ENCODE measurements around the gene NDUFB10. TPM values are rescaled to one million over a fixed set of nuclear protein-coding genes. Genes with fewer than 3 reads are reported as not detected.
"Not testable (repeated sequence)": the region's sequence is repeated elsewhere in the genome, so short reads cannot be mapped to it uniquely, and the experiment has no call there.

Gene NDUFB10
- total RNA-seq, 4 donors from 2014 or later = 214 to 400 (median 243) TPM

DNA sequence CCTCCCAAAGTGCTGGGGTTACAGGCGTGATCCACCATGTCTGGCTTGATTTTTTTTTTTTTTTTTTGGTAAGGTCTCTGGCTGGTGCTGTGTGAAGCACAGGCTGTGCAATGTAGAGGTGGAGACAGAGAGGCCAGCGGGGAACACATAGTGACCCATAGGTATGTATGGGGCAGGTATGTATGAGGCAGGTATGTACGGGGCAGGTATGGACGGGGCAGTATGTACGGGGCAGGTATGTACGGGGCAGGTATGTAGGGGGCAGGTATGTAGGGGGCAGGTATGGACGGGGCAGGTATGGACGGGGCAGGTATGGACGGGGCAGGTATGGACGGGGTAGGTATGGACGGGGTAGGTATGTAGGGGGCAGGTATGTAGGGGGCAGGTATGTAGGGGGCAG is 9.8 kb upstream of the NDUFB10 start:
- Histone ChIP-seq H3K36me3 (no peaks in the 10 kb centered on the region), H3K27me3 (no peaks in the 10 kb centered on the region), H3K4me3 (no peak overlapping the region), H3K4me1 (no peaks in the 10 kb centered on the region), H3K9me3 (no peaks in the 10 kb centered on the region), H3K27ac (no peak overlapping the region)
- WGBS, 2 donors (ENCODE audit: low coverage in 1 of 2) = 80 to 85% methylated on average over 1 to 5 of the region's 11 CpGs
- no peak for ATAC-seq
- TF ChIP-seq EP300 (IDR thresholded peaks at IDR 0.05) (no peak), POLR2A (IDR thresholded peaks at IDR 0.05) (no peak), POLR2AphosphoS5 (IDR thresholded peaks at IDR 0.05) (no peak)
- TF ChIP-seq, protein P1, sequence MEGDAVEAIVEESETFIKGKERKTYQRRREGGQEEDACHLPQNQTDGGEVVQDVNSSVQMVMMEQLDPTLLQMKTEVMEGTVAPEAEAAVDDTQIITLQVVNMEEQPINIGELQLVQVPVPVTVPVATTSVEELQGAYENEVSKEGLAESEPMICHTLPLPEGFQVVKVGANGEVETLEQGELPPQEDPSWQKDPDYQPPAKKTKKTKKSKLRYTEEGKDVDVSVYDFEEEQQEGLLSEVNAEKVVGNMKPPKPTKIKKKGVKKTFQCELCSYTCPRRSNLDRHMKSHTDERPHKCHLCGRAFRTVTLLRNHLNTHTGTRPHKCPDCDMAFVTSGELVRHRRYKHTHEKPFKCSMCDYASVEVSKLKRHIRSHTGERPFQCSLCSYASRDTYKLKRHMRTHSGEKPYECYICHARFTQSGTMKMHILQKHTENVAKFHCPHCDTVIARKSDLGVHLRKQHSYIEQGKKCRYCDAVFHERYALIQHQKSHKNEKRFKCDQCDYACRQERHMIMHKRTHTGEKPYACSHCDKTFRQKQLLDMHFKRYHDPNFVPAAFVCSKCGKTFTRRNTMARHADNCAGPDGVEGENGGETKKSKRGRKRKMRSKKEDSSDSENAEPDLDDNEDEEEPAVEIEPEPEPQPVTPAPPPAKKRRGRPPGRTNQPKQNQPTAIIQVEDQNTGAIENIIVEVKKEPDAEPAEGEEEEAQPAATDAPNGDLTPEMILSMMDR (IDR thresholded peaks at IDR 0.05) = no peak

DNA sequence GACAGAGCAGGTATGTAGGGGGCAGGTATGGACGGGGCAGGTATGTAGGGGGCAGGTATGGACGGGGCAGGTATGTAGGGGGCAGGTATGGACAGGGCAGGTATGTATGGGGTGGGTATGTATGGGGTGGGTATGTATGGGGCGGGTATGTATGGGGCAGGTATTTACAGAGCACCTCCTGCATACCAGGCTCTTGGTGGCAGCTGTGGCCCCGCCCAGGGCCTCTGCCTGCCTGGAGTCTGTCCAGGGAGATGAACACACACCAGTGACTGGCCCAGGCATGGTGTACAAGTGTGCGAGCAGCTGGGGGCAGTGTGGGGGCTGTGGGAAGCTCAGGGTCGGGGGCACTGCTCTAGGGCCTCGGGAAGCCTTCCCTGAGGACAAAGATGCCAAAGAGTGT is 9.3 kb upstream of the NDUFB10 start:
- H3K4me3 ChIP-seq = no peak overlapping the region
- no peak overlapping the region for H3K27ac ChIP-seq
- ATAC-seq = no peak
- H3K36me3 ChIP-seq = no peaks in the 10 kb centered on the region
- H3K9me3 ChIP-seq = no peaks in the 10 kb centered on the region
- H3K27me3 ChIP-seq = no peaks in the 10 kb centered on the region
- H3K4me1 ChIP-seq = no peaks in the 10 kb centered on the region
- WGBS, 2 donors (ENCODE audit: low coverage in 1 of 2) = 40 to 73% methylated on average over 1 to 4 of the region's 7 CpGs
- TF ChIP-seq POLR2A (IDR thresholded peaks at IDR 0.05) = no peak
- no peak for TF ChIP-seq POLR2AphosphoS5 (IDR thresholded peaks at IDR 0.05)
- no peak for TF ChIP-seq EP300 (IDR thresholded peaks at IDR 0.05)
- TF ChIP-seq, protein P1 (IDR thresholded peaks at IDR 0.05) = no peak

GRCh38 chr16:1950559-1950958 is 8.8 kb upstream of the NDUFB10 start:
- H3K4me1 ChIP-seq = no peaks in the 10 kb centered on the region
- no peaks in the 10 kb centered on the region for H3K36me3 ChIP-seq
- WGBS, 2 donors (ENCODE audit: low coverage in 1 of 2) = 86% methylated on average over 4 of the region's 19 CpGs; no CpG with 5 or more reads in 1 of the 2 donors
- H3K27ac ChIP-seq = no peak overlapping the region
- H3K27me3 ChIP-seq = no peaks in the 10 kb centered on the region
- no peaks in the 10 kb centered on the region for H3K9me3 ChIP-seq
- TF ChIP-seq, protein P1 (IDR thresholded peaks at IDR 0.05) = no peak
- no peak for TF ChIP-seq POLR2AphosphoS5 (IDR thresholded peaks at IDR 0.05)
- TF ChIP-seq POLR2A (IDR thresholded peaks at IDR 0.05) = no peak
- no peak for TF ChIP-seq EP300 (IDR thresholded peaks at IDR 0.05)
- ATAC-seq = no peak
- no peak overlapping the region for H3K4me3 ChIP-seq

GRCh38 chr16:1953734-1954133 is 5.6 kb upstream of the NDUFB10 start:
- ATAC-seq = no peak
- Histone ChIP-seq H3K27me3 (no peaks in the 10 kb centered on the region), H3K4me3 (no peak overlapping the region), H3K27ac (no peak overlapping the region), H3K4me1 (peaks cover 0 to 2% (median 1%) of the 10 kb centered on the region in 3 donors), H3K9me3 (no peaks in the 10 kb centered on the region), H3K36me3 (no peaks in the 10 kb centered on the region)
- TF ChIP-seq POLR2A (IDR thresholded peaks at IDR 0.05) (no peak), POLR2AphosphoS5 (IDR thresholded peaks at IDR 0.05) (no peak), EP300 (IDR thresholded peaks at IDR 0.05) (no peak)
- TF ChIP-seq, protein P1 (IDR thresholded peaks at IDR 0.05) = no peak
- 93 to 94% methylated on average over 3 to 8 of the region's 22 CpGs for WGBS, 2 donors (ENCODE audit: low coverage in 1 of 2)

DNA sequence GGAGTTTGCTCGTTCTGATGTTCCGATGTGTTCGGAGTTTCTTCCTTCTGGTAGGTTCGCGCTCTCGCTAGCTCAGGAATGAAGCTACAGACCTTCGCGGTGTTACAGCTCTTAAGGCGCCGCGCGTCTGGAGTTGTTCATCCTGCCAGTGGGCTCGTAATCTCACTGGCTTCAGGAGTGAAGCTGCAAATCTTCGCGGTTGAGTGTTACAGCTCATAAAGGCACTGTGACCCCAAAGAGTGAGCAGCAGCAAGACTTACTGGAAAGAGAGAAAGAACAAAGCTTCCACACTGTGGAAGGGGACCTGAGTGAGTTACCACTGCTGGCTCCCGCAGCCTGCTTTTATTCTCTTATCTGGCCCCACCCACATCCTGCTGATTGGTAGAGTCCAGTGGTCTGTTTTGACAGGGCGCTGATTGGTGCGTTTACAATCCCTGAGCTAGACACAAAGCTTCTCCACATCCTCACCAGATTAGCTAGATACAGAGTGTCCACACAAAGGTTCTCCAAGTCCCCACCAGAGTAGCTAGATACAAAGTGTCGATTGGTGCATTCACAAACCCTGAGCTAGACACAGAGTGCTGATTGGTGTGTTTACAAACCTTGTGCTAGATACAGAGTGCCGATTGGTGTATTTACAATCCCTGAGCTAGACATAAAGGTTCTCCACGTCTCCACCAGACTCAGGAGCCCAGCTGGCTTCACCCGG is 1.8 kb upstream of the NDUFB10 start:
- peaks cover 0 to 32% (median 13%) of the 10 kb centered on the region in 3 donors for H3K4me1 ChIP-seq
- peaks cover 0 to 20% of the 10 kb centered on the region in 2 donors for H3K36me3 ChIP-seq
- 86 to 88% methylated on average over 9 of the region's 22 CpGs for WGBS, 2 donors (ENCODE audit: low coverage in 1 of 2)
- not testable (repeated sequence) for H3K9me3 ChIP-seq, H3K27me3 ChIP-seq, H3K27ac ChIP-seq, H3K4me3 ChIP-seq, ATAC-seq

GRCh38 chr16:1958143-1958491 is 1.2 kb upstream of the NDUFB10 start:
- WGBS, 2 donors (ENCODE audit: low coverage in 1 of 2) = no CpG with 5 or more reads among the region's 30 CpGs
- H3K27ac ChIP-seq, H3K27me3 ChIP-seq, ATAC-seq, H3K4me3 ChIP-seq, H3K9me3 ChIP-seq: not testable (repeated sequence)
- H3K36me3 ChIP-seq = peaks cover 0 to 25% of the 10 kb centered on the region in 2 donors
- peaks cover 0 to 35% (median 15%) of the 10 kb centered on the region in 3 donors for H3K4me1 ChIP-seq
